Measurements from ENCODE around the gene PWWP2A.

PWWP2A gene

DNA sequence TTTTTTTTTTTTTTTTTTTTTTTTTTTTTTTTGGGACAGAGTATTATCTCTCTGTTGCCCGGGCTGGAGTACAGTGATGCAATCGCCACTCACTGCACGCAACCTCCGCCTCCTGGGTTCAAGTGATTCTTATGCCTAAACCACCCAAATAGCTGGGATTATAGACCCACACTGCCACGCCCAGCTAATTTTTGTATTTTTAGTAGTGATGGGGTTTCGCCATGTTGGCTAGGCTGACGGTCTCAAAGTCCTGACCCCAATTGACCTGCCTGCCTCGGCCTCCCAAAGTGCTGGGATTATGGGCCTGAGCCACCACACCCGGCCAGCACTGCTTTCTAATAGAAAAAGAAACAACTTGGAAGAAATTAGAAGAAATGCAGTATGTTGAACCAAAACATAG lies 71.1 kb downstream of the PWWP2A start:
- no peaks in the 10 kb centered on the region for H3K9me2 ChIP-seq (ENCODE audit: low read depth, low read length)
- no peaks in the 10 kb centered on the region for H3K27me3 ChIP-seq (ENCODE audit: insufficient read depth, low read length)
- H3K4me1 ChIP-seq (ENCODE audit: insufficient read depth, low read length, severe bottlenecking): no peaks in the 10 kb centered on the region
- peaks cover 53% of the 10 kb centered on the region for H3K36me3 ChIP-seq (ENCODE audit: insufficient read depth, low read length)
- H3K27ac ChIP-seq (ENCODE audit: low read depth, low read length, poor library complexity, severe bottlenecking): no peak overlapping the region
- TF ChIP-seq EZH2 (IDR thresholded peaks at IDR 0.05; ENCODE audit: borderline replicate concordance, low read length): no peak
- no peak for TF ChIP-seq CTCF (IDR thresholded peaks at IDR 0.05; ENCODE audit: low read length)
- no peak overlapping the region for H3K9ac ChIP-seq (ENCODE audit: low read length)
- H4K20me1 ChIP-seq (ENCODE audit: insufficient read depth, low read length): no peaks in the 10 kb centered on the region
- H3K4me3 ChIP-seq (ENCODE audit: low read depth, low read length, poor library complexity, severe bottlenecking): no peak overlapping the region
- H3K79me2 ChIP-seq (ENCODE audit: insufficient read depth, low read length): no peaks in the 10 kb centered on the region
- H2AFZ ChIP-seq (ENCODE audit: low read length): no peak overlapping the region
- no peaks in the 10 kb centered on the region for H3K9me3 ChIP-seq (ENCODE audit: low read length)
- H3K4me2 ChIP-seq (ENCODE audit: low read length): no peak overlapping the region
- H3F3A ChIP-seq (ENCODE audit: insufficient read depth, low read length): no peaks in the 10 kb centered on the region

- Histone ChIP-seq H3K9me3 (ENCODE audit: low read length) (no peaks in the 10 kb centered on the region), H3K27me3 (ENCODE audit: insufficient read depth, low read length) (no peaks in the 10 kb centered on the region), H3K9ac (ENCODE audit: low read length) (no peak overlapping the region), H3K4me1 (ENCODE audit: insufficient read depth, low read length, severe bottlenecking) (no peaks in the 10 kb centered on the region), H3F3A (ENCODE audit: insufficient read depth, low read length) (no peaks in the 10 kb centered on the region), H4K20me1 (ENCODE audit: insufficient read depth, low read length) (no peaks in the 10 kb centered on the region), H3K4me2 (ENCODE audit: low read length) (no peak overlapping the region), H3K36me3 (ENCODE audit: insufficient read depth, low read length) (peaks cover 51% of the 10 kb centered on the region), H3K27ac (ENCODE audit: low read depth, low read length, poor library complexity, severe bottlenecking) (no peak overlapping the region), H3K79me2 (ENCODE audit: insufficient read depth, low read length) (no peaks in the 10 kb centered on the region), H3K4me3 (ENCODE audit: low read depth, low read length, poor library complexity, severe bottlenecking) (no peak overlapping the region), H2AFZ (ENCODE audit: low read length) (no peak overlapping the region), H3K9me2 (ENCODE audit: low read depth, low read length) (no peaks in the 10 kb centered on the region)
- TF ChIP-seq EZH2 (IDR thresholded peaks at IDR 0.05; ENCODE audit: borderline replicate concordance, low read length) (no peak), CTCF (IDR thresholded peaks at IDR 0.05; ENCODE audit: low read length) (no peak)
These were observed 71.8 kb downstream of the PWWP2A start for GRCh38 chr5:160047423-160047822.

DNA sequence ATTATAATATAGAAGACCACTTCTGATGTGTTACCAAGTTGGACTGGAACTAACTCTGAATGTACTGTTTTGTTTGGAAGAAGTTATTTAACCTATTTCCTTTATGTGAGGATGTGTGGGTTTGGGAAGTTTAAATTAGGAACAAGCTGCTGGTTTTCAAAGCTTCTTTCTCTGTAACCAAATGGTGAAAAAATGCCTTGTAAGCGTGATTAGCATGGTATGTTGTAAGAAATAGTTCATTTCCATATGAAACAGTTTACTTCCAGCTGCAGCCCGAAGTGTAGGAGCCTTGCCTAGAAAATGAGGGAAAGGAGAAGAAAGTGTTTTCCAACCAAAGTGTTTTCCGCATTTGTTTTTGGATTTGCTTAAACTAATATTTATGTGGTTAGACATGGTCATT lies 74.3 kb downstream of the PWWP2A start:
- H4K20me1 ChIP-seq (ENCODE audit: insufficient read depth, low read length): no peaks in the 10 kb centered on the region
- H3K9ac ChIP-seq (ENCODE audit: low read length): no peak overlapping the region
- no peak overlapping the region for H2AFZ ChIP-seq (ENCODE audit: low read length)
- no peaks in the 10 kb centered on the region for H3K79me2 ChIP-seq (ENCODE audit: insufficient read depth, low read length)
- H3K4me2 ChIP-seq (ENCODE audit: low read length): no peak overlapping the region
- no peaks in the 10 kb centered on the region for H3K27me3 ChIP-seq (ENCODE audit: insufficient read depth, low read length)
- H3K36me3 ChIP-seq (ENCODE audit: insufficient read depth, low read length): peaks cover 41% of the 10 kb centered on the region
- H3K27ac ChIP-seq (ENCODE audit: low read depth, low read length, poor library complexity, severe bottlenecking): no peak overlapping the region
- H3K4me3 ChIP-seq (ENCODE audit: low read depth, low read length, poor library complexity, severe bottlenecking): no peak overlapping the region
- no peaks in the 10 kb centered on the region for H3K4me1 ChIP-seq (ENCODE audit: insufficient read depth, low read length, severe bottlenecking)
- no peaks in the 10 kb centered on the region for H3F3A ChIP-seq (ENCODE audit: insufficient read depth, low read length)
- no peaks in the 10 kb centered on the region for H3K9me3 ChIP-seq (ENCODE audit: low read length)
- no peaks in the 10 kb centered on the region for H3K9me2 ChIP-seq (ENCODE audit: low read depth, low read length)
- no peak for TF ChIP-seq CTCF (IDR thresholded peaks at IDR 0.05; ENCODE audit: low read length)
- no peak for TF ChIP-seq EZH2 (IDR thresholded peaks at IDR 0.05; ENCODE audit: borderline replicate concordance, low read length)
